ENCODE measurements around the gene SORCS2. TPM values are rescaled to one million over a fixed set of nuclear protein-coding genes. Genes with fewer than 3 reads are reported as not detected.

The SORCS2 gene
- total and polyA plus RNA-seq, 2 of the 4 experiments (the other 2 are of a cell fraction), result 0.36 to 0.62 TPM

DNA sequence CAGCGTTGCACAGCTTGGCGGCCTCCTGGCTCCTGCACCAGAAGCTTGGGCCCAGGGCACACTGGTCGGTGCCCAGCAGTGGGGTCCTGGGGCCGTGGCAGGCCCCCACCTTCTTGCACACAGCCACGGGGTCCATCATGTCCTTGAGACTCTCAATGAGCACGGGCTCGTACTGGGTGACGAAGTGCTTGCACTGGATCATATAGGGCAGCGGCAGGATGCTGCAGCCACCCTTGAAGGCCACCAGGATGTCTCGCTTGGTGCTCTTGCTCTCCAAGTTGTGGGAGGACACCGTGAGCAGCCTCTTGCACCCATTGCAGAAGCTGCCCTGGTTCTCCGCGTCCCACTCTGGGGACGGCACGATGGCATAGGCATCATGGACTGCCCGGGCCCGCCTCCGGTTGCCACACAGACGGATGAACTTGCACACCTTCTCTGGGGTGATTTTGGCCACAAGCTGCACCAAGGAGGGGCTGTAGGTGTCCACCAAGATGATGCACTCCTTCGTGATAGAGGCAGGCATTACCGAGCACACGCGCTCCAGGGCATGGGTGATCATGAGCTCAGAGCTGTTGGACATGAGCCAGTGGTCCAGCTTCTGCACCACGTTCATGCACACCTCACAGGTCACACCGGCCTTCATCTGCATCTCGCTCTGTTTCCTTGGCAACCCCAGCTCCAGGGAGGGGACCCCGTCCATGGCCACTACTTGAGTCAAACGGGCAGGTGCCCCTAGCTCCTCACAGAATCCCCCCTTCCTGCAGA, 241.2 kb downstream of the SORCS2 start:
- H3K27me3 ChIP-seq (ENCODE audit: control insufficient read depth, insufficient read depth, low read length), result peaks cover 6% of the 10 kb centered on the region; the same call in 1 of the 2 replicates
- H3K56ac ChIP-seq (ENCODE audit: extremely low read depth, insufficient read depth, low read length), result no peak overlapping the region
- TF ChIP-seq NFE2L2 (IDR thresholded peaks at IDR 0.05; ENCODE audit: low read depth, low read length) (no peak), RCOR1 (IDR thresholded peaks at IDR 0.05; ENCODE audit: insufficient replicate concordance, low read length) (no peak), BHLHE40 (IDR thresholded peaks at IDR 0.05; ENCODE audit: low read depth, low read length) (no peak), MXI1 (IDR thresholded peaks at IDR 0.05; ENCODE audit: borderline replicate concordance, low read depth, low read length) (no peak), RFX5 (IDR thresholded peaks at IDR 0.05; ENCODE audit: low read depth, low read length) (no peak), MAFK (IDR thresholded peaks at IDR 0.05; ENCODE audit: low read depth, low read length) (no peak), FOS (IDR thresholded peaks at IDR 0.05; ENCODE audit: low read depth, low read length) (no peak), CEBPB (IDR thresholded peaks at IDR 0.05; ENCODE audit: low read depth, low read length) (no peak), SMC3 (IDR thresholded peaks at IDR 0.05; ENCODE audit: low read depth, low read length) (no peak), RAD21 (IDR thresholded peaks at IDR 0.05; ENCODE audit: low read length) (no peak), CHD1 (IDR thresholded peaks at IDR 0.05; ENCODE audit: low read depth, low read length) (no peak), MAZ (IDR thresholded peaks at IDR 0.05; ENCODE audit: borderline replicate concordance, low read depth, low read length) (no peak), POLR2A (IDR thresholded peaks at IDR 0.05; ENCODE audit: low read depth, low read length) (no peak)
- TF ChIP-seq, protein P1, sequence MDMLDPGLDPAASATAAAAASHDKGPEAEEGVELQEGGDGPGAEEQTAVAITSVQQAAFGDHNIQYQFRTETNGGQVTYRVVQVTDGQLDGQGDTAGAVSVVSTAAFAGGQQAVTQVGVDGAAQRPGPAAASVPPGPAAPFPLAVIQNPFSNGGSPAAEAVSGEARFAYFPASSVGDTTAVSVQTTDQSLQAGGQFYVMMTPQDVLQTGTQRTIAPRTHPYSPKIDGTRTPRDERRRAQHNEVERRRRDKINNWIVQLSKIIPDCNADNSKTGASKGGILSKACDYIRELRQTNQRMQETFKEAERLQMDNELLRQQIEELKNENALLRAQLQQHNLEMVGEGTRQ (IDR thresholded peaks at IDR 0.05; ENCODE audit: low read depth, low read length), result no peak
- TF ChIP-seq, protein P2, sequence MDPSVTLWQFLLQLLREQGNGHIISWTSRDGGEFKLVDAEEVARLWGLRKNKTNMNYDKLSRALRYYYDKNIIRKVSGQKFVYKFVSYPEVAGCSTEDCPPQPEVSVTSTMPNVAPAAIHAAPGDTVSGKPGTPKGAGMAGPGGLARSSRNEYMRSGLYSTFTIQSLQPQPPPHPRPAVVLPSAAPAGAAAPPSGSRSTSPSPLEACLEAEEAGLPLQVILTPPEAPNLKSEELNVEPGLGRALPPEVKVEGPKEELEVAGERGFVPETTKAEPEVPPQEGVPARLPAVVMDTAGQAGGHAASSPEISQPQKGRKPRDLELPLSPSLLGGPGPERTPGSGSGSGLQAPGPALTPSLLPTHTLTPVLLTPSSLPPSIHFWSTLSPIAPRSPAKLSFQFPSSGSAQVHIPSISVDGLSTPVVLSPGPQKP (IDR thresholded peaks at IDR 0.05; ENCODE audit: borderline replicate concordance, low read depth, low read length), result no peak
- TF ChIP-seq, protein P3, sequence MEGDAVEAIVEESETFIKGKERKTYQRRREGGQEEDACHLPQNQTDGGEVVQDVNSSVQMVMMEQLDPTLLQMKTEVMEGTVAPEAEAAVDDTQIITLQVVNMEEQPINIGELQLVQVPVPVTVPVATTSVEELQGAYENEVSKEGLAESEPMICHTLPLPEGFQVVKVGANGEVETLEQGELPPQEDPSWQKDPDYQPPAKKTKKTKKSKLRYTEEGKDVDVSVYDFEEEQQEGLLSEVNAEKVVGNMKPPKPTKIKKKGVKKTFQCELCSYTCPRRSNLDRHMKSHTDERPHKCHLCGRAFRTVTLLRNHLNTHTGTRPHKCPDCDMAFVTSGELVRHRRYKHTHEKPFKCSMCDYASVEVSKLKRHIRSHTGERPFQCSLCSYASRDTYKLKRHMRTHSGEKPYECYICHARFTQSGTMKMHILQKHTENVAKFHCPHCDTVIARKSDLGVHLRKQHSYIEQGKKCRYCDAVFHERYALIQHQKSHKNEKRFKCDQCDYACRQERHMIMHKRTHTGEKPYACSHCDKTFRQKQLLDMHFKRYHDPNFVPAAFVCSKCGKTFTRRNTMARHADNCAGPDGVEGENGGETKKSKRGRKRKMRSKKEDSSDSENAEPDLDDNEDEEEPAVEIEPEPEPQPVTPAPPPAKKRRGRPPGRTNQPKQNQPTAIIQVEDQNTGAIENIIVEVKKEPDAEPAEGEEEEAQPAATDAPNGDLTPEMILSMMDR (conservative IDR thresholded peaks at IDR 0.05; ENCODE audit: low read depth, low read length), result no peak
- no peak overlapping the region for H2BK120ac ChIP-seq (ENCODE audit: low read depth, low read length)
- H4K91ac ChIP-seq (ENCODE audit: insufficient read depth, low read depth, low read length), result no peak overlapping the region
- ChIA-PET CTCF (no interaction called here), POLR2A (ENCODE audit: unreplicated experiment) (no interaction called here)
- H3K23ac ChIP-seq (ENCODE audit: low read depth, low read length), result no peak overlapping the region
- no peak overlapping the region for H3K27ac ChIP-seq (ENCODE audit: insufficient read depth, low read length)
- H4K20me1 ChIP-seq (ENCODE audit: insufficient read depth, low read length), result no peaks in the 10 kb centered on the region
- H4K5ac ChIP-seq (ENCODE audit: low read depth, low read length), result no peak overlapping the region
- H3K36me3 ChIP-seq (ENCODE audit: control insufficient read depth, insufficient read depth, low read length), result no peaks in the 10 kb centered on the region
- H2BK20ac ChIP-seq (ENCODE audit: low read depth, low read length), result no peak overlapping the region
- H3K79me1 ChIP-seq (ENCODE audit: low read depth in 1 of 2, low read length in 2 of 2), result no peaks in the 10 kb centered on the region
- no TSS peak for BruUV-seq (replicated peaks)
- no peaks in the 10 kb centered on the region for H3K9me1 ChIP-seq (ENCODE audit: insufficient read depth, low read length)
- no peak overlapping the region for H2BK15ac ChIP-seq (ENCODE audit: low read depth, low read length)
- no peak overlapping the region for H3K14ac ChIP-seq (replicated peaks; ENCODE audit: low read depth, low read length)
- no peak overlapping the region for H2AK5ac ChIP-seq (ENCODE audit: low read depth, low read length)
- no peak overlapping the region for H3K4me3 ChIP-seq (ENCODE audit: insufficient read depth, low read depth, low read length)
- H3K4ac ChIP-seq (ENCODE audit: low read depth, low read length), result no peak overlapping the region
- no peak overlapping the region for H4K8ac ChIP-seq (ENCODE audit: low read depth in 2 of 2, low read length in 2 of 2)
- ATAC-seq (ENCODE audit: low read depth), result no peak
- intact Hi-C loops (cut with micrococcal nuclease) (no loop called here), dilution Hi-C loops (cut with HindIII; ENCODE audit: low sequenced_read_pairs, unreplicated experiment) (no loop called here), in situ Hi-C loops (cut with MboI; ENCODE audit: low sequenced_read_pairs) (no loop called here)
- no peak overlapping the region for H2AK9ac ChIP-seq (replicated peaks; ENCODE audit: low read depth, low read length, poor library complexity)
- no peak overlapping the region for H3K4me2 ChIP-seq (ENCODE audit: low read depth, low read length)
- H3K18ac ChIP-seq (ENCODE audit: low read depth, low read length), result no peak overlapping the region
- 69% methylated on average over 20 of the region's 28 CpGs; no CpG with 5 or more reads in 1 of the 2 experiments for WGBS, 2 experiments (ENCODE audit: extremely low coverage in 2 of 2, insufficient read length in 1 of 2)
- H3K4me1 ChIP-seq (ENCODE audit: control insufficient read depth, insufficient read depth, low read length), result no peaks in the 10 kb centered on the region
- H3K9ac ChIP-seq (ENCODE audit: low read depth, low read length), result no peak overlapping the region
- no peak for DNase-seq
- no peaks in the 10 kb centered on the region for H3K9me3 ChIP-seq (ENCODE audit: control insufficient read depth, insufficient read depth, low read length)
- H2BK5ac ChIP-seq (ENCODE audit: low read depth, low read length, poor library complexity, severe bottlenecking), result no peak overlapping the region
- no peak overlapping the region for H2AFZ ChIP-seq (replicated peaks; ENCODE audit: low read length, poor library complexity)
